Ectodermal cell (in vitro differentiated cells): ENCODE data around the gene PSG4. TPM values are rescaled to one million over a fixed set of nuclear protein-coding genes. Genes with fewer than 3 reads are reported as not detected.
"Not testable (repeated sequence)": the region's sequence is repeated elsewhere in the genome, so short reads cannot be mapped to it uniquely, and the experiment has no call there.

Experiments
- H3K27ac ChIP-seq: 2 replicates; pipeline ENCODE4 v1.7.0; 2013; ENCODE audit warnings: mild to moderate bottlenecking, low read depth, low read length; ENCODE audit not compliant: insufficient read depth, poor library complexity, severe bottlenecking
- H3K27me3 ChIP-seq: 2 replicates; pipeline ENCODE4 v1.7.0; 2013; ENCODE audit warnings: mild to moderate bottlenecking, low read length; ENCODE audit not compliant: insufficient read depth, control insufficient read depth, poor library complexity, severe bottlenecking
- H3K36me3 ChIP-seq: one replicate; pipeline ENCODE4 v1.7.0; 2013; ENCODE audit warnings: low read length; ENCODE audit not compliant: control insufficient read depth, insufficient read depth
- H3K4me1 ChIP-seq: one replicate; pipeline ENCODE4 v1.7.0; 2013; ENCODE audit warnings: low read length; ENCODE audit not compliant: control insufficient read depth, insufficient read depth
- H3K4me3 ChIP-seq: 2 replicates; pipeline ENCODE4 v1.7.0; 2013; ENCODE audit warnings: low read depth, low read length, control low read depth; ENCODE audit not compliant: insufficient read depth
- H3K9me3 ChIP-seq: 2 replicates; pipeline ENCODE4 v1.7.0; 2013; ENCODE audit warnings: mild to moderate bottlenecking, low read length, moderate library complexity; ENCODE audit not compliant: control insufficient read depth
- WGBS, 2 experiments: methylation state at CpG; one replicate each; pipeline ENCODE4 v1.1.7; 2013; ENCODE audit warnings: missing lambda C conversion rate in 2 of 2; 5-methylcytosine and 5-hydroxymethylcytosine counted together
- polyA plus RNA-seq, 4 experiments: library from polyadenylated mRNA; stranded (reverse); fragments of 50-300 nt; gene quantifications; one replicate each; pipeline ENCODE4 v1.2.3, GENCODE V29; 2013

Gene PSG4
- not detected for polyA plus RNA-seq (2013, experiment 1 of 4)
- polyA plus RNA-seq (2013, experiment 2 of 4) = not detected
- not detected for polyA plus RNA-seq (2013, experiment 3 of 4)
- not detected for polyA plus RNA-seq (2013, experiment 4 of 4)

GRCh38 chr19:43205471-43206105 is at the start of gene PSG4:
Gene PSG4 (minus strand): TSS chr19:43205638. CDS start chr19:43205536, 102 bp downstream.
- H3K27me3 ChIP-seq, H3K27ac ChIP-seq, H3K4me3 ChIP-seq, H3K36me3 ChIP-seq, H3K4me1 ChIP-seq, H3K9me3 ChIP-seq: not testable (repeated sequence)
- 76 to 78% methylated on average over 8 of the region's 9 CpGs for WGBS, 2 experiments

- not testable (repeated sequence) for H3K4me3 ChIP-seq, H3K9me3 ChIP-seq, H3K27me3 ChIP-seq, H3K27ac ChIP-seq, H3K36me3 ChIP-seq, H3K4me1 ChIP-seq
- WGBS, 2 experiments = 80 to 100% methylated on average over 1 of the region's 1 CpG
These were observed 46.0 kb upstream of the PSG4 start for GRCh38 chr19:43251428-43251827.

GRCh38 chr19:43250296-43250695 is 44.9 kb upstream of the PSG4 start:
- H3K4me1 ChIP-seq, H3K9me3 ChIP-seq, H3K27ac ChIP-seq, H3K4me3 ChIP-seq, H3K36me3 ChIP-seq, H3K27me3 ChIP-seq: not testable (repeated sequence)
- 35 to 38% methylated on average over 3 of the region's 5 CpGs for WGBS, 2 experiments

- H3K4me1 ChIP-seq, H3K4me3 ChIP-seq, H3K27ac ChIP-seq, H3K27me3 ChIP-seq, H3K9me3 ChIP-seq, H3K36me3 ChIP-seq: not testable (repeated sequence)
- 100% methylated on average over 1 of the region's 1 CpG for WGBS, 2 experiments
These were observed 43.2 kb upstream of the PSG4 start for GRCh38 chr19:43248635-43249002.

GRCh38 chr19:43247243-43247880 is 41.9 kb upstream of the PSG4 start:
- not testable (repeated sequence) for H3K4me1 ChIP-seq, H3K27me3 ChIP-seq, H3K36me3 ChIP-seq, H3K9me3 ChIP-seq, H3K4me3 ChIP-seq, H3K27ac ChIP-seq
- 70 to 74% methylated on average over 11 to 13 of the region's 13 CpGs for WGBS, 2 experiments

GRCh38 chr19:43245848-43246247 is 40.4 kb upstream of the PSG4 start:
- H3K4me3 ChIP-seq, H3K27ac ChIP-seq, H3K4me1 ChIP-seq, H3K9me3 ChIP-seq, H3K36me3 ChIP-seq, H3K27me3 ChIP-seq: not testable (repeated sequence)
- WGBS, 2 experiments = no CpG with 5 or more reads among the region's 3 CpGs

GRCh38 chr19:43242211-43242610 is 36.8 kb upstream of the PSG4 start:
- not testable (repeated sequence) for H3K36me3 ChIP-seq, H3K4me3 ChIP-seq, H3K4me1 ChIP-seq, H3K9me3 ChIP-seq, H3K27ac ChIP-seq, H3K27me3 ChIP-seq
- WGBS, 2 experiments = 87 to 100% methylated on average over 1 of the region's 2 CpGs

- WGBS, 2 experiments = 88% methylated on average over 2 to 3 of the region's 4 CpGs
- H3K36me3 ChIP-seq, H3K27me3 ChIP-seq, H3K27ac ChIP-seq, H3K9me3 ChIP-seq, H3K4me1 ChIP-seq, H3K4me3 ChIP-seq: not testable (repeated sequence)
These were observed 32.8 kb upstream of the PSG4 start for GRCh38 chr19:43238213-43238612.

- H3K27ac ChIP-seq, H3K27me3 ChIP-seq, H3K36me3 ChIP-seq, H3K4me3 ChIP-seq, H3K4me1 ChIP-seq, H3K9me3 ChIP-seq: not testable (repeated sequence)
- 62 to 80% methylated on average over 2 to 3 of the region's 3 CpGs for WGBS, 2 experiments
These were observed 30.2 kb upstream of the PSG4 start for GRCh38 chr19:43235686-43236085.

GRCh38 chr19:43229315-43229714 is 23.9 kb upstream of the PSG4 start:
- no peaks in the 10 kb centered on the region for H3K36me3 ChIP-seq
- no peaks in the 10 kb centered on the region for H3K9me3 ChIP-seq
- H3K27me3 ChIP-seq = no peaks in the 10 kb centered on the region
- no peak overlapping the region for H3K27ac ChIP-seq
- WGBS, 2 experiments = 74 to 92% methylated on average over 1 of the region's 2 CpGs
- no peaks in the 10 kb centered on the region for H3K4me1 ChIP-seq
- H3K4me3 ChIP-seq = no peak overlapping the region
